HG02642 (cell line): ENCODE data around the gene PTN.

Source experiments
- ATAC-seq: cut with Tn5 transposase; IDR thresholded peaks from one replicate; pipeline ENCODE4 v1.9.1; 2021; ENCODE audit warnings: mild to moderate bottlenecking; ENCODE audit not compliant: unreplicated experiment, poor library complexity

The PTN gene, protein sequence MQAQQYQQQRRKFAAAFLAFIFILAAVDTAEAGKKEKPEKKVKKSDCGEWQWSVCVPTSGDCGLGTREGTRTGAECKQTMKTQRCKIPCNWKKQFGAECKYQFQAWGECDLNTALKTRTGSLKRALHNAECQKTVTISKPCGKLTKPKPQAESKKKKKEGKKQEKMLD

GRCh38 chr7:137343281-137343841 lies at the start of gene PTN:
TSS of gene PTN (minus strand) at chr7:137343733. CDS start at chr7:137254973, 88,760 bp downstream.
- ATAC-seq, result no peak

DNA sequence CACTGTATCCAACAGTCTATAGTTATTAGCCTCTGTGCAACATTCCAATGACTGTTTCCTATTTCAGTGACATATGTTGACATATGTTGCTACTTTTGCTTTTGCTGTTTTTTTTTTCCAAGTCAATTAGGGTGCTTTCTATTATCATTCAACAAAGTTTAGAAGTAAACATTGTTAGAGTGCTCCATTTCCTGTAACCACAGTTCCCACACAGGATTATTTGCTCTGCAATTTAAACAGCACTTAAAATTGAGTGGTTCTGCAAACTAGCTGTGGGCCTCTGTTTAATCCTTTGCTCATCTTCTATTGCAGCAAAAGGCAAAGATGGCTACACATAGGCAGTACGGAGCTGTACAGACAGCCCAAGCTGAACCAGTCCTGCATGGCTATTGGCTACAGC lies 46.5 kb upstream of the PTN start:
- no peak for ATAC-seq

GRCh38 chr7:137388916-137389315 lies 45.4 kb upstream of the PTN start:
- ATAC-seq, result no peak

DNA sequence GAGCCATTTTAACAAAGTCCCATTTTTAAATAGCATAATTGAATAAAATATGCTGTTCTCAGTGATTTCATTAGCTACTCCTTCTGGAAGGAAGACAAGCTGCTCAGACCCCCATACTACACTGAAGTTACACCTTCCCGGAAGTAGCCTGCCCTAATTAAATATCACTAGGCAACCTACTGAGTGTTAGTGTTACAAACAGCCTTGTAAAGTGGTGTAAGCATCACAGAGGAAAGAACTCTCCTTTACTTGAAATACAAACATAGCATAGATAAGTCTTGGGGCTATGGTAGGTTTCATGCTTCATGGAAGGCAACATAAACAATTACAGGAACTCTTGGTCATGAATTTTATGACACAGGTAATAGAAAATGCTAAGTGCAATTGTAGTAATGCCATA lies 43.4 kb upstream of the PTN start:
- no peak for ATAC-seq

DNA sequence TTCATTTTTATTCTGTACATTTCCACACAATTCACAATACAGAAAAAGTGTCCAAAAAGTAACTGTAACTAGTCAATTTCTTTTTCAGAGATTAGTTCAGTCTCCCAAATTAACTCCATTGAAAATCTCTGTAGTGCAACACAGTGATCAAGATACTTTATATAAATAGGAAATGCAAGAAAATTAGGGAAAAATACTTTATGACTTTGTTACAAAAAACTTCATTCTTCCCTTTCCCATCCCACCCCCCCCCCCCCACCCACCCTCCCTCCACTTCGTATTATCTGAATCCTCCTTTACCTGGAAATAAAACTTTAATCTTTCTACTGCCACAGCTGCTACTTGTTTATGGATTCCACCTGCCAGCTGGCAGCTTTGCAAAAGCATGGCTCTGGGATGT lies 37.5 kb upstream of the PTN start:
- no peak for ATAC-seq

DNA sequence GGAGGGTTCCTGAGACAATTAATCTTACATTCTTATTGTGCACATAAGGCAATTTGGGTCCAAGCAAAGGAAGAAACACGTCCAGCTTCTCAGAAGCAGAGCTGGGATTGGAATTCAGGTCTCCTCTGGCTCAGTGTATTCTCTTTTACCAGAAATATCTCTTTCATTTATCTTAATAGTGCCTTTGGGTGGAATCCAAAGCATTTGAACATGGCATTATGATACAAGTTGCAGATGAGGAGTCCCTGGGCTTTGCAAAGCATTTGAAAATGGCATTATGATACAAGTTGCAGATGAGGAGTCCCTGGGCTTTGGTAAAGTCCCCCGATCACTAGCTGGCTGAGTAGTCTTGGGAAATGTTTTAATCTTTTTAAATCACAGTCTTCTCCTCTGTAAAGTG lies 30.0 kb upstream of the PTN start:
- ATAC-seq, result no peak

DNA sequence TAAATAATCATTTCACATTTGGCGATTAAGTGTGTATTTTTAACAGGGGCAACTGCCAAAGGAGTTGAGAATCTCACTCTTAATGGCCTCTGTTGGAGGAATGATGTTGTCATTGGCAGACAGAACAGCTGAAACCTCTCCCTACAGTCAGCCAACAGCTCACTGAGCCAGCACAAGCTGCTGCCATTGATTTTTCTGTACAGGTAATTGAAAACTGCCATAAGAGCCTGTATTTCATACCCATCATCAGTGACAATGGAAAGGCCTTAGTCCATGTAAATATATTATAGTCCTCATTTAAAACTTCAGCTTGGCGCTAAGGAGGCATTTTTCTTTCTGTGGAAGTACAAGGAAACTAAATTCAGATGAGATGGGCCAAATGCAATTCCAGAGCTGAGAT lies 28.1 kb upstream of the PTN start:
- ATAC-seq, result no peak

GRCh38 chr7:137366995-137367394 lies 23.5 kb upstream of the PTN start:
- no peak for ATAC-seq

DNA sequence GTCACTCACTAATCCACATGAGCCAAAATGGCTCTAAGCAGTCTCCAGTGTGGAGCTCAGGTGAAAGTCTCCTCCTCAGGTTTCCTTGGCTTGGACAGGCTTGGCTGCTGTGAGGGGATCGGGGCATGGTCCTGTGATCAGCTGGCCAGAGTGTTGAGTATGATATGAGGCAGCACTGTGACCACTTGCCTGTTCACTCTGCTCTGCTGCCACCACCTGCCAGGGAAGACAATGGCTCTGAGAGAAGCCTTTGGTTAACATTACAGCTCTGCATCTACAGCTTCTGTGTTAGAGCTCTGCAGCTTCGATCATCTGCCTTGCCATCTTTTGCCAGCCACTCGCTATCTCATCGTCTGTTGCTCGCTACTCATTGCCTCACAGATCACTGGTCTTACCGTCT lies 20.1 kb upstream of the PTN start:
- ATAC-seq, result no peak

DNA sequence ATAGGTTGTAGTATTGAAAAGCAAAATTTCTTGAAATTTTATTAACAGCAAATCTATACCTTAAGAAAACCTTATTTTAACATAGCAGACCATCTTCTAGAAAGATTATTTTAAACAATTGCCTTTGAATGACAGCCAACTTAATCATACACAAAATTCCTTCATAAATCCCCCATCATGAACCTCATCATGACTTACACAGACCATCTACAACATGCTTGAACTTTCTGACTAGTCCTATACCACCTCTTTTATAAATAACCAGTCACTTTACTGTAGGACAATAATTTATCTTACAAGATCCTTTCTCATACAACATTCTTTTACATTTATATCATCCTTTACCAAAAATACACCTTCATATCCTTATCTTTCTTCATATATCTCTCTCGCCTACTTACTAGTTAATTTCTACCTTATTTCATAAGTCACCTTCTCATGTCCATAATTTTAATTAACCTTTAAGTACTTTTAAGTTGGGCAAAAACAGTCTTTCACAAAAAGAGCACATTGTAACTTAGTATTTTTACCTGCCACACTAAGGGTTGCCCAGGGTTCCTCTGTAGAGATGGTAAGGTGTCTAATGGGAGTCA lies 16.6 kb upstream of the PTN start:
- no peak for ATAC-seq

DNA sequence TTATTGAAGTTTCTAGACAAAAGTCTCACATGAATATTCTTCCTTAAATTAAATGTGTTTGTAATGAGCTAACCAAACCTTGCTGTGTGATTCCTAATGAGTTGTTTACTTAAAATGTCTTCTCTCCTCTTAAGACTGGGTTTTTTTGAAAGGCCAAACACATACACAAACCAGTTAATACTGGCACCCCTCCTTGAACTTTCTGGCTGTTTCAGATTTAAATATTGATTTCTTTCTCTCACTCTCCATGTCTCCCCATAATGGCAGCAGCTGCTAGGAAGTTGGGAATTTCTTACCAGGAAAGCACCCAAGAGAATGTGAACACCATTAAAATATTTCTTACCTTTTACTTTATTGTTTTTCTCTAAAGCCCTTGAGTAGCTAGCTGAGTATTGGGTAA lies 11.4 kb upstream of the PTN start:
- ATAC-seq, result no peak

- no peak for ATAC-seq
Measured at GRCh38 chr7:137354396-137354795, 10.9 kb upstream of the PTN start.

DNA sequence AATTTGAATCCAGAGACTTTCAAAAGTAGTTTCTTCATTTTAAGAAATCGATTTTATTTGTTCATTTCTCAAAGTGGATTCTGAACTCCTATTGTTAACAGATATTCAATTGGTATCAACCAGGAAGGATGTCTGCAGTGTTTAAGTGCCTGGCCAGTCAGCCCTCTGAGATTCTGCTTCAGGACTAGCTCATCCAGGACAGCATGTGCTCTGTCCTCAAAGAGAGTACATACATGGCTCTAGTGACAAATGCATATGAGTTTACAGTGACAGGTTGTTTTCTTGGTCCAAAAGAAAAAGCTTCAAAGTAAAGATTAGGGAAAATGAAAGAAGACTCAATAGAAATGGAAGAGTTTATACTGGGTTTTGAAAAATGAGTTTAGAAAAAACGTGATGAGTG lies 8.4 kb upstream of the PTN start:
- ATAC-seq, result no peak

DNA sequence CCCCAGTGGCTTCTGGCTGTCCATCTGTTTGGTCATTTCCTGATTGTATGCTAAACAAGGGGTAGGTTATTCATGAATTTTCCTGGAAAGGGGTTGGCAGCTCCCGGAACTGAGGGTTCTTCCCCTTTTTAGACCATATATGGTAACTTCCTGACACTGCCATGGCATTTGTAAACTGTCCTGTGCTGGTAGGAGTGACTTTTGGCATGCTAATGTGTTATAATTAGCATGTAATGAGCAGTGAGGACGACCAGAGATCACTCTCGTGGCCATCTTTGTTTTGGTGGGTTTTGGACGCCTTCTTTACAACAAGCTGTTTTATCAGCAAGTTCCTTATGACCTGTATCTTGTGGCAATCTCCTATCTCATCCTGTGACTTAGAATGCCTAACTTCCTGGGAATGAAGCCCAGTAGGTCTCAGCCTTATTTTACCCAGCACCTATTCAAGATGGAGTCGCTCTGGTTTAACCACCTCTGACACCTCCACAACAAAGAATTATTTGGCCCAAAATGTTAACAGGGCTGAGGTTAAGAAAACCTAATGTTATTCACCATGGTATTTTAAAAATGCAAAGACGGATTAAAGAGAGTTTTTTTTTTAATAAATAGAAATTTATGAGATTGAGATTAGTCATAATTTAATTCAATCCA lies 2.4 kb upstream of the PTN start:
- no peak for ATAC-seq

DNA sequence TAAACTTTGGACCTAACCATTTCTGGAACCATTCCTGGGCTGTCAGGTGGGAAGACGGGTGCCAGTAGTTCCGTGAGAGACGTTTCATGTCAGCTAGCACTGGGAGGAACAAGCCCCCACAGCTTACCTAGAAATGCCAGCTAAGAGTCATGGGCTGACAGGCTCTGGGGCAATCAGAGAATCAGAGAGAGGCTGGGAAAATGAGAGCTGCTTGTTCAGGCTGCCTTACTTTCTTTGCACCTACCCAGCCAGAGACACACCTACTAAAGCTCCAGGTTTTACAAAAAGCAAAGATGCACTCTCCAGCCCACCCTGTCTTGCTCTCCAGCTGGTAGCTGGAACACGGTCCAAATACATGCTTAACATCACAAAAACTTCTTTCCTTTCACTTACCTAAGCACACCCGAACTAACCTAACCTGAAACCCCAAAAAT lies 688 bp downstream of the PTN start:
- no peak for ATAC-seq

DNA sequence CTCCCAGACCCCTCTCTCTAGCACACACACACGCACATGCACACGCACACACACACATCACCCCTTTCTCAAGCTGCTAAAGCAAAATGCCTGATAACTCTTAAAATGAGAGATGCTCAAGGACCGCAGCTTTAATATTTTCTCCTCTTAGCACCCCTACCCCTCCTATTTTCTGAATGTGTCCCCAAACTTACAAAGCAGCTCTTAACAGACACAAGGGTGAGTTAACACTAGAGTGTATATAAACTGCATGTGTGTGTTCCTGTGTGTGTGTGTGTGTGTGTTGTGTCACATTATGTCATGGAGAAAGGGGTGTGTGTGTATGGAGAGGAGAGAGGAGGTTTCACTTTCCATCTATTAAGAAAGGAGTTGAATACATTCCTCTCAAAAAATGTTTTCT lies 1.3 kb downstream of the PTN start:
- no peak for ATAC-seq

DNA sequence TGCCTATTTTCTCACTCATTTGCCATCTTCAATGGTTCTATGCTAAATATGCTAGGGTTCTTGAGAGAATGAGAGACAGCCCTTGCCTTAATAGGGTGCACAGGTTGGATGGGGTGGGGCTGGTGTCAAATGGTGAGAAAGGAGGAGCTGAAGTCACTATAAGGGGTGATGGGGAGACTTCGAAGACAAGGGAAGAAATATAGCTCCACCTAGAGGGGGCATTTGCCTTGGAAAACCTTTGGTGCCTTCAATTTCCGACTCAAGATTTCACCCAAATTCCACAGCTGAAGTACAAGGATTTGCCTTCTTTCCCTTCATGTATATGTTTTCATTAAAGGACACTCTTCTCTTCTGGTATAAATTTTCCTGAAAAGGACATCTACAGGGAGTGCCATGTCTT lies 5.6 kb downstream of the PTN start:
- no peak for ATAC-seq

DNA sequence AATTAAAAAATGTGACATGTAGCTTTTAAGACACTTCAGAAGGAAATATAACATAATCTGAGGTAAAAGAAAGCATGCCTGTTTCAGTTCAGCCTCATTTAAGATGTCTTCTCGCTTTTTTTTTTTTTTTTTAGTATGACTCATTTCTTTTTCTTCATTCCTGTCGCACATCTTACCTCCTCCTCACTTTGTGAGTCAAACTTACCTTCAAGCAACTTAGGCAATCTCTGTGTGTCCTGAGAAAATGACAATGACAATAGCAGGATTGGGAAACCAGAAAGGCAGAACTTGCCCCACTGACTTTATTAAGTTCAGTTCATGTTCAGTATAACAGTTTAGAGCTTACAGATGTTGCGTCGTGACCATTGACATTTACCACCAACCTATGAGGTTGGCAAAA lies 7.7 kb downstream of the PTN start:
- ATAC-seq, result no peak

DNA sequence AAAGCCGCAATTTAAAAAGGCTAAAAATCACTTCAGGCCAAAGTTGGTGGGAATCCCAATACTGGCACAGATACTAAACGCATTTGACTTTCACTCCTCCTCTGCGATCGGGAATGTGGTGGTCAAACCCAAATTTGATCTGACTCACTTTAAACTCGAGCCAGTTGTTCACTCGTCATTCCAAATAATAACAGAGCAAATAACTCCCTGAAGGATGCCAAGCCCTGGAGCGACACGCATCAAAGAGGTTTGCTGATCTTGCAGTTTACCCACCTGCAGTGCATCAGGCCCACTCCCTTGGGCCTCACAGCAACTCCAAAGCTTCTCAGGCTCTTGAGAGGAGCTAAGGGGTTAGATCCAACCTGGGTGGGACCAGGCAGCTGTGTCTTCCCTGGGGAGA lies 12.2 kb downstream of the PTN start:
- ATAC-seq, result no peak

DNA sequence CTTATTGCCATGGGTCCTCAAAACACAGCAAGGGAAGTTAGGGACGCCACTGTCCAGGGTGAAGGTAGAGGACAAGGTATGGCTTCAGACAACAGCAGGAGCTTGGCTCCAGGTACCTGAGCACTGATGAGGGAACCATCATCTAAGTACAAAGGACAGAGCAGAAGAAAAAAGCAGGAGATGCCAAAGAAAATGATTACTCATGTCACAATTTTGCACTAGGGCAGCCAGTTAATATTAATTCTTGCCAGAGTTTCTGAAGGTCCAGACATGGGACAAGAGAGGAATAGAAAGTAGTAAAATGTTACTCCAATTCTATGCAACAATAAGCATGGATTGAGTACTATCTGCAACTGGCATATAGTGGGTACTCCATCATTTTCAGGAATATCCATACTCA lies 14.1 kb downstream of the PTN start:
- no peak for ATAC-seq

DNA sequence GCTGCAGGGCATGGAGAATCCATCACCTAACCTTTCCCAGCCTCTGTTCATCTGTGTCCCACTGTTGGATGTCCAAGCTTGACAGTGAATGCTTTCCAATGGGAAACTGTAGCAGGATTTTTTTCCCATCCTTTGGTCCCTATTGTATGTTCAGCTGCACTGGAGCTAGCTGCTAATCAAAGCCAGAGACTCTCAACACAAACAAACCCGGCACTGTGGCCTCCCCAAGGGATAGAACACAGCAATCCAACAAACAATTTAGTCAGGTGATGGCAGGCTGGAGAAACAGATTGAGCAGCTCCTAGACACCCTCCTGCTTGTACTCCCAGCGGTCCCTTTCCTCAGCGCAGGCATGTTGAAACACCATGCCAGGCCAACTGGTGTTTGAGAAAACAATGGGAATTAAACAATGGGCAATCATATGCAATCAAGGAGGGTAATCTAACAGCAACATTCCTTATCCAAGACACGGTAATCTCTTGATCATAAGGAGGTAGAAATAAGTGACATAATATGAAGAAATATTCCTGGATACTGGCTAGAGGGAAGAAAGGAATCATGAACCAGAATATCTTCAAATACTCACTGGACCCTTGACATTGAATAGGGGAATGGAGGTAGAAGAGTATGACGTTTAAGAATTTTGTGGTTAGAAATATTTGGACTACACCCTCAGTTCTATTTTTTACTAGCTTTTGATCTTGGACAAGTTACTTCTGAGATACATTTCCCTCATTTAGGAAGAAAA lies 15.0 kb downstream of the PTN start:
- ATAC-seq, result no peak
